WTC11 (cell line): ENCODE measurements around the gene SERBP1.

ENCODE experiments used
- JAZF1 ChIP-seq: fragments of 250-450 bp; sonication (Bioruptor Pico); IDR thresholded peaks from 2 replicates; pipeline ENCODE4 v1.9.0; 2021; ENCODE audit warnings: moderate library complexity, mild to moderate bottlenecking, inconsistent platforms
- TEAD1 ChIP-seq: sonication (generic); formaldehyde crosslinking; IDR thresholded peaks from 2 replicates; pipeline ENCODE4 v1.8.0; 2022; ENCODE audit warnings: mild to moderate bottlenecking, missing genetic modification reagents
- TF ChIP-seq, protein P1 (sequence below): fragments of 200-600 bp; IDR thresholded peaks from 2 replicates; pipeline ENCODE4 v1.8.0; 2022; ENCODE audit warnings: antibody characterized with exemption
- TF ChIP-seq, protein P2 (sequence below): sonication (generic); formaldehyde crosslinking; IDR thresholded peaks from 2 replicates; pipeline ENCODE4 v1.8.1; 2023; ENCODE audit warnings: mild to moderate bottlenecking, missing genetic modification reagents

DNA sequence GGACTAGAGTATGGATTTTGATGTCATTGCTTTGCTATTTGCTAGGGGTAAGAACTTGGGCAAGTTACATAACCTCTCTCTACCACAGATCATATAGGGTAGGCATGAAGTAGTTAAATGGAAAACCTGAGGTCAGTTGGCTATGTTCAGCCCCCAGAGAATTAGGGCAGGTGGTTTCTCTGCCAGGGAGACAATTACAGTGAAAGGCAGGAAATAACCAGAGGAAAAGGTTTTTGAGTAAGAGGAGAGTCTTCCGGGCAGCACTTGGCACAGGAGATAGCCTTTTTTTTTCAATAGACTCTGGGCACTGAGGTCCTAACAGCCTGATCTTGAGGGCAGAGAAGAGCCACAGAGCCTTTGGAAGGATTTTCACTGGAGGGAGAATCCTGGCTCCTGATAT lies 16.7 kb upstream of the SERBP1 start:
- TF ChIP-seq, protein P1, sequence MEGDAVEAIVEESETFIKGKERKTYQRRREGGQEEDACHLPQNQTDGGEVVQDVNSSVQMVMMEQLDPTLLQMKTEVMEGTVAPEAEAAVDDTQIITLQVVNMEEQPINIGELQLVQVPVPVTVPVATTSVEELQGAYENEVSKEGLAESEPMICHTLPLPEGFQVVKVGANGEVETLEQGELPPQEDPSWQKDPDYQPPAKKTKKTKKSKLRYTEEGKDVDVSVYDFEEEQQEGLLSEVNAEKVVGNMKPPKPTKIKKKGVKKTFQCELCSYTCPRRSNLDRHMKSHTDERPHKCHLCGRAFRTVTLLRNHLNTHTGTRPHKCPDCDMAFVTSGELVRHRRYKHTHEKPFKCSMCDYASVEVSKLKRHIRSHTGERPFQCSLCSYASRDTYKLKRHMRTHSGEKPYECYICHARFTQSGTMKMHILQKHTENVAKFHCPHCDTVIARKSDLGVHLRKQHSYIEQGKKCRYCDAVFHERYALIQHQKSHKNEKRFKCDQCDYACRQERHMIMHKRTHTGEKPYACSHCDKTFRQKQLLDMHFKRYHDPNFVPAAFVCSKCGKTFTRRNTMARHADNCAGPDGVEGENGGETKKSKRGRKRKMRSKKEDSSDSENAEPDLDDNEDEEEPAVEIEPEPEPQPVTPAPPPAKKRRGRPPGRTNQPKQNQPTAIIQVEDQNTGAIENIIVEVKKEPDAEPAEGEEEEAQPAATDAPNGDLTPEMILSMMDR, result no peak
- no peak for TF ChIP-seq JAZF1 (CRISPR knock-in tag)
- TF ChIP-seq, protein P2, sequence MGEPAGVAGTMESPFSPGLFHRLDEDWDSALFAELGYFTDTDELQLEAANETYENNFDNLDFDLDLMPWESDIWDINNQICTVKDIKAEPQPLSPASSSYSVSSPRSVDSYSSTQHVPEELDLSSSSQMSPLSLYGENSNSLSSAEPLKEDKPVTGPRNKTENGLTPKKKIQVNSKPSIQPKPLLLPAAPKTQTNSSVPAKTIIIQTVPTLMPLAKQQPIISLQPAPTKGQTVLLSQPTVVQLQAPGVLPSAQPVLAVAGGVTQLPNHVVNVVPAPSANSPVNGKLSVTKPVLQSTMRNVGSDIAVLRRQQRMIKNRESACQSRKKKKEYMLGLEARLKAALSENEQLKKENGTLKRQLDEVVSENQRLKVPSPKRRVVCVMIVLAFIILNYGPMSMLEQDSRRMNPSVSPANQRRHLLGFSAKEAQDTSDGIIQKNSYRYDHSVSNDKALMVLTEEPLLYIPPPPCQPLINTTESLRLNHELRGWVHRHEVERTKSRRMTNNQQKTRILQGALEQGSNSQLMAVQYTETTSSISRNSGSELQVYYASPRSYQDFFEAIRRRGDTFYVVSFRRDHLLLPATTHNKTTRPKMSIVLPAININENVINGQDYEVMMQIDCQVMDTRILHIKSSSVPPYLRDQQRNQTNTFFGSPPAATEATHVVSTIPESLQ, result no peak
- no peak for TF ChIP-seq TEAD1 (CRISPR knock-in tag)
